HG03097 (cell line): ENCODE results near the gene NUDT21.
"Not testable (repeated sequence)": the region's sequence is repeated elsewhere in the genome, so short reads cannot be mapped to it uniquely, and the experiment has no call there.

Source experiments
- ATAC-seq: cut with Tn5 transposase; IDR thresholded peaks from one replicate; pipeline ENCODE4 v1.9.1; 2021; ENCODE audit not compliant: unreplicated experiment, low FRiP score

NUDT21 gene

GRCh38 chr16:56450986-56451752 is at the start of gene NUDT21, which contains the start of gene OGFOD1:
NUDT21 (minus strand) TSS chr16:56451332; CDS start chr16:56451202, 130 bp downstream.
OGFOD1 (plus strand) TSS chr16:56451554; CDS start chr16:56451613, 59 bp downstream.
- ATAC-seq, result peak; percentile 98

GRCh38 chr16:56493815-56494214 is 42.7 kb upstream of the NUDT21 start:
- no peak for ATAC-seq

GRCh38 chr16:56493126-56493525 is 42.0 kb upstream of the NUDT21 start:
- no peak for ATAC-seq

- no peak for ATAC-seq
Measured at GRCh38 chr16:56491657-56492261, 40.6 kb upstream of the NUDT21 start.

GRCh38 chr16:56488868-56489267 is 37.7 kb upstream of the NUDT21 start:
- not testable (repeated sequence) for ATAC-seq

- no peak for ATAC-seq
Measured at GRCh38 chr16:56488035-56488434, 36.9 kb upstream of the NUDT21 start.

- no peak for ATAC-seq
Measured at GRCh38 chr16:56483394-56483793, 32.3 kb upstream of the NUDT21 start.

- no peak for ATAC-seq
Measured at GRCh38 chr16:56482683-56483236, 31.6 kb upstream of the NUDT21 start.

GRCh38 chr16:56481468-56482122 is 30.5 kb upstream of the NUDT21 start:
- ATAC-seq, result no peak

GRCh38 chr16:56480776-56481467 is 29.8 kb upstream of the NUDT21 start:
- no peak for ATAC-seq

GRCh38 chr16:56479469-56479868 is 28.3 kb upstream of the NUDT21 start:
- ATAC-seq, result no peak

GRCh38 chr16:56478281-56479049 is 27.3 kb upstream of the NUDT21 start:
- ATAC-seq, result no peak

GRCh38 chr16:56477096-56477878 is 26.2 kb upstream of the NUDT21 start:
- ATAC-seq, result no peak

GRCh38 chr16:56475201-56475600 is 24.1 kb upstream of the NUDT21 start:
- ATAC-seq, result no peak

GRCh38 chr16:56470666-56471065 is 19.5 kb upstream of the NUDT21 start:
- ATAC-seq, result no peak

GRCh38 chr16:56470232-56470631 is 19.1 kb upstream of the NUDT21 start:
- no peak for ATAC-seq

GRCh38 chr16:56469748-56470147 is 18.6 kb upstream of the NUDT21 start:
- ATAC-seq, result no peak

GRCh38 chr16:56468800-56469199 is 17.7 kb upstream of the NUDT21 start:
- ATAC-seq, result no peak

- no peak for ATAC-seq
Measured at GRCh38 chr16:56466344-56466743, 15.2 kb upstream of the NUDT21 start.
